HEK293 (cell line): ENCODE measurements around the gene CASS4.

ENCODE experiments used
- CTCF ChIA-PET: fragments of 350-600 bp; formaldehyde crosslinking; extraction: SDS; loops from one replicate; lab custom pipeline; 2021; ENCODE audit warnings: antibody characterized with exemption; lab: Yijun Ruan, JAX
- POLR2A ChIA-PET: fragments of 300-600 bp; formaldehyde crosslinking; extraction: SDS; loops from one replicate; lab custom pipeline; 2020; ENCODE audit warnings: antibody characterized with exemption, inconsistent platforms; lab: Yijun Ruan, JAX
- H3K27ac ChIP-seq: fragments of 200-500 bp; sonication (Bioruptor generic); 2 replicates; pipeline ENCODE4 v1.5.1; 2014; ENCODE audit warnings: low read depth, low read length, control low read depth, inconsistent platforms; ENCODE audit errors: extremely low read depth
- H3K36me3 ChIP-seq, 2 experiments: fragments of 200-500 bp in 1 of 2; sonication (Bioruptor generic) in 1 of 2; 1 replicate in 1 of 2; 2 replicates in 1 of 2; pipeline ENCODE4 v1.5.1; 2014 to 2017; ENCODE audit warnings: inconsistent platforms in 2 of 2, low read length in 2 of 2; ENCODE audit not compliant: control insufficient read depth in 2 of 2, insufficient read depth in 1 of 2
- H3K4me1 ChIP-seq: fragments of 200-500 bp; sonication (Bioruptor generic); 2 replicates; pipeline ENCODE4 v1.5.1; 2014; ENCODE audit warnings: mild to moderate bottlenecking, low read length, inconsistent platforms; ENCODE audit not compliant: control insufficient read depth, insufficient read depth
- H3K4me3 ChIP-seq: 2 replicates; pipeline ENCODE4 v1.5.1; 2011; ENCODE audit warnings: low read depth, mild to moderate bottlenecking, control low read depth, low read length, moderate library complexity
- H3K9me3 ChIP-seq: fragments of 200-500 bp; sonication (Bioruptor generic); 2 replicates; pipeline ENCODE4 v1.5.1; 2014; ENCODE audit warnings: low read depth, low read length, inconsistent platforms; ENCODE audit not compliant: control insufficient read depth, insufficient read depth
- GLI4 ChIP-seq: fragments of 450-650 bp; formaldehyde crosslinking; IDR thresholded peaks from 2 replicates; pipeline ENCODE4 v1.5.1; 2016; ENCODE audit warnings: missing biosample characterization, missing genetic modification characterization
- GLIS1 ChIP-seq: fragments of 450-650 bp; formaldehyde crosslinking; IDR thresholded peaks from 2 replicates; pipeline ENCODE4 v1.5.1; 2016; ENCODE audit warnings: missing biosample characterization, missing genetic modification characterization
- KLF16 ChIP-seq: fragments of 450-650 bp; formaldehyde crosslinking; IDR thresholded peaks from 2 replicates; pipeline ENCODE4 v1.5.1; 2017; ENCODE audit warnings: missing biosample characterization, missing genetic modification characterization
- MYNN ChIP-seq: fragments of 450-650 bp; formaldehyde crosslinking; IDR thresholded peaks from 2 replicates; pipeline ENCODE4 v1.5.1; 2016; ENCODE audit warnings: missing biosample characterization, missing genetic modification characterization, borderline replicate concordance
- TRIM28 ChIP-seq: IDR thresholded peaks from 2 replicates; pipeline ENCODE4 v1.6.1; 2011; ENCODE audit warnings: low read length, control low read depth, borderline replicate concordance
- ZBTB7A ChIP-seq: fragments of 450-650 bp; formaldehyde crosslinking; IDR thresholded peaks from 2 replicates; pipeline ENCODE4 v1.5.1; 2016; ENCODE audit warnings: low read depth, missing biosample characterization, missing genetic modification characterization
- ZFP3 ChIP-seq: fragments of 450-650 bp; formaldehyde crosslinking; IDR thresholded peaks from 2 replicates; pipeline ENCODE4 v1.5.1; 2016; ENCODE audit warnings: low read depth, missing biosample characterization, missing genetic modification characterization
- ZFP37 ChIP-seq: fragments of 450-650 bp; formaldehyde crosslinking; IDR thresholded peaks from 2 replicates; pipeline ENCODE4 v1.5.1; 2016; ENCODE audit warnings: missing biosample characterization, missing genetic modification characterization
- ZNF184 ChIP-seq: fragments of 450-650 bp; IDR thresholded peaks from 2 replicates; pipeline ENCODE4 v1.5.1; 2018; ENCODE audit warnings: missing biosample characterization, mild to moderate bottlenecking, missing genetic modification characterization
- ZNF23 ChIP-seq: fragments of 450-650 bp; formaldehyde crosslinking; IDR thresholded peaks from 2 replicates; pipeline ENCODE4 v1.5.1; 2016; ENCODE audit warnings: missing biosample characterization, missing genetic modification characterization, borderline replicate concordance
- ZNF324 ChIP-seq: fragments of 450-650 bp; formaldehyde crosslinking; IDR thresholded peaks from 2 replicates; pipeline ENCODE4 v1.5.1; 2016; ENCODE audit warnings: missing biosample characterization, missing genetic modification characterization
- ZNF391 ChIP-seq: fragments of 450-650 bp; formaldehyde crosslinking; IDR thresholded peaks from 2 replicates; pipeline ENCODE4 v1.5.1; 2016; ENCODE audit warnings: low read depth, missing biosample characterization, missing genetic modification characterization, borderline replicate concordance
- ZNF544 ChIP-seq: fragments of 450-650 bp; formaldehyde crosslinking; IDR thresholded peaks from 2 replicates; pipeline ENCODE4 v1.5.0; 2017; ENCODE audit warnings: missing biosample characterization, missing genetic modification characterization
- ZNF549 ChIP-seq: fragments of 450-650 bp; IDR thresholded peaks from 2 replicates; pipeline ENCODE4 v1.5.1; 2018; ENCODE audit warnings: missing biosample characterization, missing genetic modification characterization, mild to moderate bottlenecking, inconsistent platforms, moderate library complexity
- ZNF701 ChIP-seq: fragments of 450-650 bp; formaldehyde crosslinking; IDR thresholded peaks from 2 replicates; pipeline ENCODE4 v1.5.1; 2016; ENCODE audit warnings: missing biosample characterization, missing genetic modification characterization
- ZNF777 ChIP-seq: fragments of 450-650 bp; formaldehyde crosslinking; IDR thresholded peaks from 2 replicates; pipeline ENCODE4 v1.5.1; 2017; ENCODE audit warnings: missing biosample characterization, missing genetic modification characterization, borderline replicate concordance
- ZNF785 ChIP-seq: fragments of 450-650 bp; formaldehyde crosslinking; IDR thresholded peaks from 2 replicates; pipeline ENCODE4 v1.5.1; 2016; ENCODE audit warnings: missing biosample characterization, missing genetic modification characterization
- TF ChIP-seq, protein P1 (sequence below): IDR thresholded peaks from 2 replicates; pipeline ENCODE4 v1.6.1; 2011; ENCODE audit warnings: mild to moderate bottlenecking, low read depth, low read length, borderline replicate concordance
- TF ChIP-seq, protein P2 (sequence below): fragments of 450-650 bp; formaldehyde crosslinking; IDR thresholded peaks from 2 replicates; pipeline ENCODE4 v1.5.1; 2016; ENCODE audit warnings: missing biosample characterization, missing genetic modification characterization
- TF ChIP-seq, protein P3 (sequence below): fragments of 450-650 bp; formaldehyde crosslinking; conservative IDR thresholded peaks from 2 replicates; pipeline ENCODE4 v1.5.1; 2016; ENCODE audit warnings: low read depth, missing biosample characterization, missing genetic modification characterization
- TF ChIP-seq, protein P4 (sequence below): fragments of 450-650 bp; formaldehyde crosslinking; IDR thresholded peaks from 2 replicates; pipeline ENCODE4 v1.5.1; 2016; ENCODE audit warnings: missing biosample characterization, missing genetic modification characterization
- TF ChIP-seq, protein P5 (sequence below): fragments of 450-650 bp; formaldehyde crosslinking; IDR thresholded peaks from 2 replicates; pipeline ENCODE4 v1.5.1; 2016; ENCODE audit warnings: missing biosample characterization, missing genetic modification characterization

The CASS4 gene

DNA sequence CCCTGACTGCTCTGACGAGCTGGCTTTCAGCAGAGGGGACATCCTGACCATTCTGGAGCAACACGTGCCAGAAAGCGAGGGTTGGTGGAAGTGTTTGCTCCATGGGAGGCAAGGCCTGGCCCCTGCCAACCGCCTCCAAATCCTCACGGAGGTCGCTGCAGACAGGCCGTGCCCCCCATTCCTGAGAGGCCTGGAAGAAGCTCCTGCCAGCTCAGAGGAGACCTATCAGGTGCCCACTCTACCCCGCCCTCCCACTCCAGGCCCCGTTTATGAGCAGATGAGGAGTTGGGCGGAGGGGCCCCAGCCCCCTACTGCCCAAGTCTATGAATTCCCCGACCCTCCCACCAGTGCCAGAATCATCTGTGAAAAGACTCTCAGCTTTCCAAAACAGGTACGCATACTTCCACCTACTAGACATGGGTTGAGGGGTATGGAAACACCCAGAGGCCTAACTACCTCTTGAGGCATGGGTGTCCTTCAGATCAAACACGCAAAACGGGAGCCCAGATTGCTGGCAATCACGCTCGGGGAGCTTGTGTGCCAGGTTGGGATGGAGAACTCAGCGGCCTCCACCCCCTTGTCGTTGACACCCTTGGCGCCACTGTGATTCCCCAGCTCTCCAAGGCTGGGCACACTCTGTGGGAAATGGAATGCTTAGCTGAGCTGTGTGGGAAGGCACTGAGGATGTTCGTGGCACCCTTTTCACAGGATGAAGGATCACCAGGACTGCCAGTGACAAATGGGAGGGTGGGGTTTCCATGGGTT lies 25.3 kb downstream of the CASS4 start (continued):
- TF ChIP-seq, protein P1, sequence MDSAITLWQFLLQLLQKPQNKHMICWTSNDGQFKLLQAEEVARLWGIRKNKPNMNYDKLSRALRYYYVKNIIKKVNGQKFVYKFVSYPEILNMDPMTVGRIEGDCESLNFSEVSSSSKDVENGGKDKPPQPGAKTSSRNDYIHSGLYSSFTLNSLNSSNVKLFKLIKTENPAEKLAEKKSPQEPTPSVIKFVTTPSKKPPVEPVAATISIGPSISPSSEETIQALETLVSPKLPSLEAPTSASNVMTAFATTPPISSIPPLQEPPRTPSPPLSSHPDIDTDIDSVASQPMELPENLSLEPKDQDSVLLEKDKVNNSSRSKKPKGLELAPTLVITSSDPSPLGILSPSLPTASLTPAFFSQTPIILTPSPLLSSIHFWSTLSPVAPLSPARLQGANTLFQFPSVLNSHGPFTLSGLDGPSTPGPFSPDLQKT, result no peak
- TF ChIP-seq ZNF549 (tag by site-specific recombination) (no peak), GLIS1 (tag by site-specific recombination) (no peak)

DNA sequence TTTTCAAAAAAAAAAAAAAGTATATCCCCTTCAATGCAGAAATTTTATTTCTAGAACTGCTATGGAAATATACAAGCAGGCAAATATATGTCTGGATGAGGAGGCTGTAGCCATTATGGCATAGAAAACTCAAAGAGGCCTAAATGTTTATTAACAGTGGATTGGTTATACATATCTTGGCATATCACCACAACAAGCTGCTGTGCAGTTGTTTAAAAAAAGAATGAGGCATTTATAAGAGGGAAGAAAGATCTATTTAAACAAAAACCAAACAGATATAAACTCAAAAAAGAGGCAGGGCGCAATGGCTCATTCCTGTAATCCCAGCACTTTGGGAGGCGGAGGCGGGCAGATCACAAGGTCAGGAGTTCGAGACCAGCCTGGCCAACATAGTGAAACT lies 26.2 kb downstream of the CASS4 start:
- POLR2A ChIA-PET, result no interaction called here
- TF ChIP-seq ZNF544 (tag by site-specific recombination) (no peak), ZNF701 (no peak), ZFP3 (tag by site-specific recombination) (no peak), ZNF184 (tag by site-specific recombination) (no peak), KLF16 (no peak), ZNF777 (tag by site-specific recombination) (no peak), ZNF23 (tag by site-specific recombination) (no peak), GLI4 (tag by site-specific recombination) (no peak), ZFP37 (no peak), TRIM28 (no peak), ZBTB7A (tag by site-specific recombination) (no peak), ZNF324 (tag by site-specific recombination) (no peak), ZNF391 (tag by site-specific recombination) (no peak), MYNN (tag by site-specific recombination) (no peak), ZNF785 (tag by site-specific recombination) (no peak)
- TF ChIP-seq, protein P2, sequence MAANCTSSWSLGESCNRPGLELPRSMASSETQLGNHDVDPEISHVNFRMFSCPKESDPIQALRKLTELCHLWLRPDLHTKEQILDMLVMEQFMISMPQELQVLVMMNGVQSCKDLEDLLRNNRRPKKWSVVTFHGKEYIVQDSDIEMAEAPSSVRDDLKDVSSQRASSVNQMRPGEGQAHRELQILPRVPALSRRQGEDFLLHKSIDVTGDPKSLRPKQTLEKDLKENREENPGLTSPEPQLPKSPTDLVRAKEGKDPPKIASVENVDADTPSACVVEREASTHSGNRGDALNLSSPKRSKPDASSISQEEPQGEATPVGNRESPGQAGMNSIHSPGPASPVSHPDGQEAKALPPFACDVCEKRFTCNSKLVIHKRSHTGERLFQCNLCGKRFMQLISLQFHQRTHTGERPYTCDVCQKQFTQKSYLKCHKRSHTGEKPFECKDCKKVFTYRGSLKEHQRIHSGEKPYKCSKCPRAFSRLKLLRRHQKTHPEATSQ, result no peak
- TF ChIP-seq, protein P3, sequence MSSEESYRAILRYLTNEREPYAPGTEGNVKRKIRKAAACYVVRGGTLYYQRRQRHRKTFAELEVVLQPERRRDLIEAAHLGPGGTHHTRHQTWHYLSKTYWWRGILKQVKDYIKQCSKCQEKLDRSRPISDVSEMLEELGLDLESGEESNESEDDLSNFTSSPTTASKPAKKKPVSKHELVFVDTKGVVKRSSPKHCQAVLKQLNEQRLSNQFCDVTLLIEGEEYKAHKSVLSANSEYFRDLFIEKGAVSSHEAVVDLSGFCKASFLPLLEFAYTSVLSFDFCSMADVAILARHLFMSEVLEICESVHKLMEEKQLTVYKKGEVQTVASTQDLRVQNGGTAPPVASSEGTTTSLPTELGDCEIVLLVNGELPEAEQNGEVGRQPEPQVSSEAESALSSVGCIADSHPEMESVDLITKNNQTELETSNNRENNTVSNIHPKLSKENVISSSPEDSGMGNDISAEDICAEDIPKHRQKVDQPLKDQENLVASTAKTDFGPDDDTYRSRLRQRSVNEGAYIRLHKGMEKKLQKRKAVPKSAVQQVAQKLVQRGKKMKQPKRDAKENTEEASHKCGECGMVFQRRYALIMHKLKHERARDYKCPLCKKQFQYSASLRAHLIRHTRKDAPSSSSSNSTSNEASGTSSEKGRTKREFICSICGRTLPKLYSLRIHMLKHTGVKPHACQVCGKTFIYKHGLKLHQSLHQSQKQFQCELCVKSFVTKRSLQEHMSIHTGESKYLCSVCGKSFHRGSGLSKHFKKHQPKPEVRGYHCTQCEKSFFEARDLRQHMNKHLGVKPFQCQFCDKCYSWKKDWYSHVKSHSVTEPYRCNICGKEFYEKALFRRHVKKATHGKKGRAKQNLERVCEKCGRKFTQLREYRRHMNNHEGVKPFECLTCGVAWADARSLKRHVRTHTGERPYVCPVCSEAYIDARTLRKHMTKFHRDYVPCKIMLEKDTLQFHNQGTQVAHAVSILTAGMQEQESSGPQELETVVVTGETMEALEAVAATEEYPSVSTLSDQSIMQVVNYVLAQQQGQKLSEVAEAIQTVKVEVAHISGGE (tag by site-specific recombination), result no peak
- TF ChIP-seq, protein P4, sequence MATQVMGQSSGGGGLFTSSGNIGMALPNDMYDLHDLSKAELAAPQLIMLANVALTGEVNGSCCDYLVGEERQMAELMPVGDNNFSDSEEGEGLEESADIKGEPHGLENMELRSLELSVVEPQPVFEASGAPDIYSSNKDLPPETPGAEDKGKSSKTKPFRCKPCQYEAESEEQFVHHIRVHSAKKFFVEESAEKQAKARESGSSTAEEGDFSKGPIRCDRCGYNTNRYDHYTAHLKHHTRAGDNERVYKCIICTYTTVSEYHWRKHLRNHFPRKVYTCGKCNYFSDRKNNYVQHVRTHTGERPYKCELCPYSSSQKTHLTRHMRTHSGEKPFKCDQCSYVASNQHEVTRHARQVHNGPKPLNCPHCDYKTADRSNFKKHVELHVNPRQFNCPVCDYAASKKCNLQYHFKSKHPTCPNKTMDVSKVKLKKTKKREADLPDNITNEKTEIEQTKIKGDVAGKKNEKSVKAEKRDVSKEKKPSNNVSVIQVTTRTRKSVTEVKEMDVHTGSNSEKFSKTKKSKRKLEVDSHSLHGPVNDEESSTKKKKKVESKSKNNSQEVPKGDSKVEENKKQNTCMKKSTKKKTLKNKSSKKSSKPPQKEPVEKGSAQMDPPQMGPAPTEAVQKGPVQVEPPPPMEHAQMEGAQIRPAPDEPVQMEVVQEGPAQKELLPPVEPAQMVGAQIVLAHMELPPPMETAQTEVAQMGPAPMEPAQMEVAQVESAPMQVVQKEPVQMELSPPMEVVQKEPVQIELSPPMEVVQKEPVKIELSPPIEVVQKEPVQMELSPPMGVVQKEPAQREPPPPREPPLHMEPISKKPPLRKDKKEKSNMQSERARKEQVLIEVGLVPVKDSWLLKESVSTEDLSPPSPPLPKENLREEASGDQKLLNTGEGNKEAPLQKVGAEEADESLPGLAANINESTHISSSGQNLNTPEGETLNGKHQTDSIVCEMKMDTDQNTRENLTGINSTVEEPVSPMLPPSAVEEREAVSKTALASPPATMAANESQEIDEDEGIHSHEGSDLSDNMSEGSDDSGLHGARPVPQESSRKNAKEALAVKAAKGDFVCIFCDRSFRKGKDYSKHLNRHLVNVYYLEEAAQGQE (tag by site-specific recombination), result no peak
- TF ChIP-seq, protein P5, sequence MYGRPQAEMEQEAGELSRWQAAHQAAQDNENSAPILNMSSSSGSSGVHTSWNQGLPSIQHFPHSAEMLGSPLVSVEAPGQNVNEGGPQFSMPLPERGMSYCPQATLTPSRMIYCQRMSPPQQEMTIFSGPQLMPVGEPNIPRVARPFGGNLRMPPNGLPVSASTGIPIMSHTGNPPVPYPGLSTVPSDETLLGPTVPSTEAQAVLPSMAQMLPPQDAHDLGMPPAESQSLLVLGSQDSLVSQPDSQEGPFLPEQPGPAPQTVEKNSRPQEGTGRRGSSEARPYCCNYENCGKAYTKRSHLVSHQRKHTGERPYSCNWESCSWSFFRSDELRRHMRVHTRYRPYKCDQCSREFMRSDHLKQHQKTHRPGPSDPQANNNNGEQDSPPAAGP, result no peak
- TF ChIP-seq, all 188 proteins: peak for 0
- Histone ChIP-seq H3K4me3 (no peak overlapping the region), H3K27ac (no peak overlapping the region), H3K9me3 (no peaks in the 10 kb centered on the region), H3K36me3 (no peaks in the 10 kb centered on the region), H3K4me1 (no peaks in the 10 kb centered on the region)
- CTCF ChIA-PET, result interaction anchor here (0.7 kb wide), 1 partner anchor 11 kb away, joined by 3 read pairs; no protein-coding TSS in a partner anchor
